Sigmoid colon (tissue), 4 donors: ENCODE data around the gene CCT3.

Source experiments
- CTCF ChIP-seq, 4 experiments: fragments of 450-650 bp in 3 of 4; fragments of 200-600 bp in 1 of 4; IDR thresholded peaks; one replicate each; pipeline ENCODE4 v1.5.1; 2016 to 2019; ENCODE audit warnings: antibody characterized with exemption in 4 of 4, mild to moderate bottlenecking in 3 of 4, moderate library complexity in 2 of 4
- EP300 ChIP-seq, 4 donors: sonication (generic); formaldehyde crosslinking; IDR thresholded peaks; one replicate each; pipeline ENCODE4 v1.6.1; 2017; ENCODE audit warnings: antibody characterized with exemption in 4 of 4
- POLR2A ChIP-seq, 2 donors: fragments of 450-650 bp; IDR thresholded peaks; one replicate each; pipeline ENCODE4 v1.6.1; 2016; ENCODE audit warnings: antibody characterized with exemption in 2 of 2, mild to moderate bottlenecking in 2 of 2, moderate library complexity in 2 of 2
- POLR2AphosphoS5 ChIP-seq, 4 donors: sonication (generic); formaldehyde crosslinking; IDR thresholded peaks; one replicate each; pipeline ENCODE4 v1.6.1; 2017; ENCODE audit warnings: antibody characterized with exemption in 4 of 4

GRCh38 chr1:156336242-156336641 lies 1.9 kb downstream of the CCT3 start:
- no peak for TF ChIP-seq CTCF (IDR thresholded peaks at IDR 0.05)
- TF ChIP-seq POLR2A (IDR thresholded peaks at IDR 0.05): no peak
- TF ChIP-seq EP300 (IDR thresholded peaks at IDR 0.05): no peak
- TF ChIP-seq POLR2AphosphoS5 (IDR thresholded peaks at IDR 0.05): no peak
